Epidermal melanocyte (primary cell): Measurements from ENCODE around the gene SIPA1L3.

ENCODE experiments used
- DNase-seq: peaks from one replicate; pipeline ENCODE4 v3.0.0; 2011; ENCODE audit warnings: low spot score; ENCODE audit not compliant: insufficient read length

SIPA1L3 gene

DNA sequence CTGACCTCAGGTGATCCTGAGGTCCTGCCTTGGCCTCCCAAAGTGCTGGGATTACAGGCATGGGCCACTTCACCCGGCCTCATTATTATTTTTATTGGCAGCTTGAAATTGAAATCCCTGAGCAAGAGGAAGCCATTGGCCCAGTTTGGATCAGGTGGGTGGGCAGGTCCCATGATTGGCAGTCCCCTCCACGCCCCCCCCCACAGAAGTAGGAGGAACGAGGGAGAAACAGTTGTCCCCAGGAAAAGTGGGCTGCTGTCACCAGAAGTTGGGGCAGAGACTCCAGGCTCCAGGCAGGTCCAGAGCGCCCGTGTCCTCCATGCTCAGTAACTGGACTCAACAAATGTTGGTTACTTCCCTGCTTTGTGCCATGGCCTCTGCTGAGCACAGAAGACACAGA, 70.4 kb downstream of the SIPA1L3 start:
- no peak for DNase-seq

DNA sequence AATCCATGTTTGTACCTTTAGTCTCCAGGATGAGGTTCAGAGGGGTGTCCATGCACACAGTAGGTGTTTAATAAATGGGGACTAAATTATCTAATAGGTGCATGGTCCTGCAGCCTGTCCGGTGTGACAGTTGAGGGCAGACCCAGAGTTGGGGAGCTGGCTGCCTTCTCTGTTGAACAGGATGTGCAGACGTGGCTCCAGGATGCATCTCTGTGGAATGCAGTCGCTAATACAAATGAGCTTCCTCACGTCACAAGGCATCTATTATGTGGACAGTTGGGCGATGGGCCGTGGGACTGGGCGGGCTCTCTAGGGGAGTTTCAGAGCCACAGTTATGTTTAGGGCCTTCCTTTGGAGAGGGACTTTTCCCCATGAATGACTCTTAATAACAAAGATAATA, 71.0 kb downstream of the SIPA1L3 start:
- DNase-seq = no peak

DNA sequence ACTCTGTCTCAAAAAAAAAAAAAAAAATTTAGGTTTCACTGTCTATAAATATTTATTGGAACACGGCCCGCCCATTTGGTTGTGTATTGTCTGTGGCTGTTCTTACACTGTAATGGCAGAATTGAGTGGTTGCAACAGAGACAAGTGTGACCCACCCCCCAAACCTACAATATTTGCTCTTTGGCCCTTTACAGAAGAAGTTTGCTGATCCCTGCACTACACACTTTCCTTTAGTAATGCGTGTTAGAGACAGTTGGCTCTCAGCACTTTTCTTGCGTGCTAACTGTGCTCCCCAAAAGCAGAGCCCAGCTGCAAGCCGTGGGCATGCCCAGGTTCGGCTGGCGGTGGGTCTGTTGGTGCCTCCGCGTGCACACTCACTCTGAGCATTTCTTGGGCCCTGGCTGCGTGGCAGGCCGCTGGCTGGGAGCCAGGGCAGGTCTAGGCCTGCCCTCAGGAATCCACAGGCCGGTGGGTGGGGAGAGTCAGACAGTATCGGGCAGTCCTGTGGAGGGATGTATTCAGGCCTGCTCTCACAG, 72.6 kb downstream of the SIPA1L3 start:
- DNase-seq = no peak

DNA sequence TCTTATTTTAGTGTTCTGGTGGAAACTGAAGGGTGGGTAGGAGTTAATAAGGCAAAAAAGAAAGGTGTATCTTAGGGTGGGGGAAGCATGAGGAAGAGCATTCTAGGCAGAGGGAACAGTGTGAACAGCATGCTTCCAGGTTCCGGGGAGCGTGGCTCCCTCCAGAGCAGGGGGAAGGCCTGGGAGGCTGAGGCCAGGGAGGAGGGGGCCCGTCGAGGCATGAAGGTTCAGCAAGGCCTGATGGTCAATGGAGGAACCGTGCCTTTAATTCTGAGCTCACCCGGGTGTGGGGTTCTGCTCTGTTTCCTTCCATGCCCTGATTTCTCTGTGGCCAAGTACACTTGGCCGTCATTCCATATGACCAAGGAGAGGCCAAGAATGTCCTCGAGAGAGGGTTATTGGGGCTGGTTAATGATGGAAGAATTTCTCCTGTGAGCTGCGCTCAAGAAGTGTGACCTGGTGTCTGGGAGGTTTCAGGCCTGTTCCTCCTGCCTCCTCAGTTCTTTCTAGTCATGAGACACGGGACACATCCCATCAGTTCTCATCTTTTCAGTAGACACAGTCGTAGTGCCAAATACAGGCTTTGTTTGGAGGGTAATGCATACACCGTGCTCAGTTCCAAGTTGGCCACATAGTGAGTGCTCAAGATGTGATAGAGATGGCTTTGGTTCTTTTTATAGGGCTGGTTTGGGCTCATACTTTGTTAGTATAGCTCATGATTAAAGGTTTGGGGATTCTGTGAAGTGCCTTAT, 73.6 kb downstream of the SIPA1L3 start:
- DNase-seq = no peak

DNA sequence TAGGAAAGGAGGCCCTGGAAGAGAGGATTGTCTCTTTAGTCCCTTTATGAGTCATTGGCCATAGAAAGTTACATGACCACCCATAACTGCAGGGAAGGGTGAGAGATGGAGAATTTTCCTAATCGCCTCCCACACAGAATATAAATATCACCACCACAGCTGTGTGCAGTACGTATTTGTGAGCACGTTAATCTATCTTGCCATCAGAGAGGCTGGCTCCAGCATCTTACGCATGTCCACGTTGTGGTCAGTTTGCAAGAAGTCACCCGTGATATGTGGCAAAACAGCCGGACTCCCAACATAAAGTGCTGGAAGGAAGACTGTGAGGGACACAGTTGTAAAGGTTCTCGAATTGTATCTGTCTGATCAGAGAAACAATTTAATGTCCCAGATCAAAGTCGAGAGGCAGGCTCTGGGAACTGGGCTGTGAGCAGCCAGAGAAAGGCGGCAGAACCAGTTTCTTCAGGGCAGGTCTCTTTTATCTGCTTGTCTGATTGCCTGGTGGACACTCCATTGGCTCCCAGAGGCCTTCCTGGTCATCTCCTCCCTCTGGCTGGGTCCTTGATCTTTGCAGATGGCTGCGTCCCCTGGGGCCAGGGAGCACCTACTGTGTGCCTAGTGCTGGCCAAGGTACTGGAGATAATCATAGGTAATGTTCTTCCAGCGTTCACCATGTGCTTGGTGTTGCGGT, 74.9 kb downstream of the SIPA1L3 start:
- DNase-seq = no peak

DNA sequence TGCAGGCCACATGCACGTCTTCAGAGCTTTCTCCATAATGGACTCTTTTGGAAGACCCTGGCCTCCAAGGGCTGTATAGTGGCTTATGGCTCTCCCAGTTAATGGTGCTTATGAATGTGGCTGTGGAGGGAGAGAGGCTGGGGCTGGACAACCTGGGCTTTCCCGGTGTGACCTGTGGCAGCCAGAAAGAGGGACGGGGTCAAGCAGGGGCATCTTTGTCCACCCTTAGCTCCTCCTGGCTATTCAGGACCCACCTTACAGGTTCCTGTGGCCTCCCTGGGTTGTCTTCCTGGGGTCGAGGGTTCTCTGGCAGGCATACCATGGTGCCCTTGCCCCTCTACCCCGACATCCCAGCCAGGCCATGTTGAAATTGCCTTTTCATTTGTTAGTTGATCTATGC, 75.6 kb downstream of the SIPA1L3 start:
- DNase-seq = no peak

DNA sequence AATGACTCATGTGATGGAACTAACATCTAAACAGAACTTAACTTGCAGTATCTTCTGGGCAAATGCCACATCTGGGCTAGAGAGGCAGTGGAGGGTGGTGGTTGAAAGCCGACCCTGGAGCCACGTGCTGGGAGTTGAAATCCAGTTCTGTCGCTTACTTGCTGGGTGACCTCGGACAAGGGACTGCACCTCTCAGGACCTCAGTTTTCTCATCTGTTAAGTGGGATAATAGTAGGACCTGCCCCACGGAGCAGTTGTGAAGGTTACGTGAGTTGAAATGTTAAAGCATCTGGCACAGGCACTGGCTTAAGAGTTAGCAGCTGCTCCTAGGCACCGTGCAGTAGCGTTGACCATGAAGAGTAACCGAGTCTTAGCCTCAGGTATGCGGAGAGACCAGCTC, 76.1 kb downstream of the SIPA1L3 start:
- DNase-seq = no peak

DNA sequence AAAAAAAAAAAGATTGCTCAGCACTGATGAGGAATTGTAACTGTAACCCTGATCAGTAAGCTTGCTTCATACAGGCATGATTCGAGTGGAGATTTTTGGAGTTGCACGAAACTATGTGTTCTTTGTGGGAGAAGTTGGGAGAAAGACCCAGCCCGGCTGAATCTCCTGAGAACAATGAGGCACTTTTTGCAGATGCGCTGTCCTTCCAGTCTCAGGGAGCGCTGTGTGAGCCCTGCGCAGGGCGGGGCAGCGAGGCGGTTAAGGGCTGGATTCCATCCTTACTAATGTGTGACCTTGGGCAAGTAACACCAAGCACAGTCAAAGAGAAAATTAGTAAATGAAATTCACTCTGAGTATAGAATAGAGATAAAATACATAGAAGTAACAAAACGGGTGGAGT, 76.9 kb downstream of the SIPA1L3 start:
- DNase-seq = no peak

DNA sequence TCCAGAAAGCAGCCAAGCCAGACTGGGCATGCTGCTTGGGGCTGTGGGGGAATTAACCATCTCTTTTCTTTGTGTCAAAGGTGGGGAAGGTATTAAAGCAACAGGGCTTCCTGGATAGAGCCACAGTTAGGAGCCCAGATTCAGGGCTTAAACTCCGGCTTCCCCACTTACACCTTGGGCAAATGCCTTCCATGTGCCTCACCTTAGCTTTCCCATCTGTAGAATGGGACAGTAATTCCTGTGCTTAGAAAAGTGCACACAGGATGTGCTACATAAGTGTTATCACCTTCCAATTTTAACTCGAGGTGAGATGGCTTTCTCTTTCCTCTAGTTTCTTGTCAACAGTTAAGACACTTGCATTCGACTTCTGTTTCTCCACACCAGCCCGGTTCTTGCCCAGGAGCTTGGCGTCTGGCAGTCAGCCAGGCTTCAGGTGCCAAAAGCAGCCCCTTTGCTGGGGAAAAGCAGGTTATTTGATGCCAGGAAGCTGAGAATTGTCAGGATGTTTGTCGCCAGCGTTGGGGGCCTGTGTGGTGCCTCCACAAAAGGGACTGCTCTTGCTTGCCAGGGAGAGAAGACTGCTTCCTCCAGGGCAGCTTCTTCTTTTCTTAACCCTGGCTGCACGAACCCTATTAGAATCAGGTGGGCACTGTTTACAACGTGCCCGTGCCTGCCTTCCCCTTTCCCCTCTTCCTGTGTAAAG, 79.2 kb downstream of the SIPA1L3 start:
- DNase-seq = no peak

DNA sequence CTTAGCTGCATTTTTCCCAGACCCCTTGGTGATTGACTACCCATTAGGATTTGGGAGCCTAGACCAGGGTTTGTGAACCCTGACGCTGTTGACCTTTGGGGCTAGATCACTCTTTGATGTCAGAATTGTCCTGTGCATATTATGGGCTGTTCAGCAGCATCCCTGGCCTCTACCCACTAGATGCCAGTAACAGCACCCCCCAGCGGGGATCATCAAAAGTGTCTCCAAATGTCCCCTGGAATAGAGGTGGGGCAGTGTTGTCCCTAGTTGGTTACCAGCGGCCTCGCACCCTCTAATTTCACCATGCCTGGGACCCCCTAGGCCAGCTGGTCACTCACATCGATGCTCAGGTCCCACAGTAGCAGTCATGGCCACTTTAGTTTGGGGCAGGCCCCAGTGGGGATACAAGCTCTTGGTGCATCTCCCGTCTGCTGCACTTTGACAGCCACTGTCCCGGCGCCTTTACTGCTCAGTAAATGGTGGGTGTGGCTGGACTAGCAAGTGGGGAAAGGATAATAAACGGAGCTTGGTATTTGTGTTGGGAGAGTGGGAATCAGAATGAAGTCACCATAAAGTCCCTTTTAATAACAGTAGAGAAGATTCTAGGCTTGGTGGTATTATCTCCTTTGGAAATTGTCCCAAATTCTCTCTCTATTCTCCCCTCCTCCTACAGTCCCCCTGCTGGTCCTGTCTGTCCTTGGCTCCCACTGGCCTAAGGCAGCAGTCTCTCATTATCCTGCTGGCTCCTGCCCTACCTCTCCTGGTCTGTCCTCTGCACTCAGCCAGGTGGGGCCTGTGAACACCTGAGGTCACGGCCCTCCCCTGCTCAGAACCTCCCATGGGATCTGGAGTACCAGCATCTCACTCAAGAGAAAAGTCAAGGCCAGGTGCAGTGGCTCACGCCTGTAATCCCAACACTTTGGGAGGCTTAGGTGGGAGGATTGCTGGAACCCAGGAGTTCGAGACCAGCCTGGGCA, 80.6 kb downstream of the SIPA1L3 start:
- DNase-seq = no peak

DNA sequence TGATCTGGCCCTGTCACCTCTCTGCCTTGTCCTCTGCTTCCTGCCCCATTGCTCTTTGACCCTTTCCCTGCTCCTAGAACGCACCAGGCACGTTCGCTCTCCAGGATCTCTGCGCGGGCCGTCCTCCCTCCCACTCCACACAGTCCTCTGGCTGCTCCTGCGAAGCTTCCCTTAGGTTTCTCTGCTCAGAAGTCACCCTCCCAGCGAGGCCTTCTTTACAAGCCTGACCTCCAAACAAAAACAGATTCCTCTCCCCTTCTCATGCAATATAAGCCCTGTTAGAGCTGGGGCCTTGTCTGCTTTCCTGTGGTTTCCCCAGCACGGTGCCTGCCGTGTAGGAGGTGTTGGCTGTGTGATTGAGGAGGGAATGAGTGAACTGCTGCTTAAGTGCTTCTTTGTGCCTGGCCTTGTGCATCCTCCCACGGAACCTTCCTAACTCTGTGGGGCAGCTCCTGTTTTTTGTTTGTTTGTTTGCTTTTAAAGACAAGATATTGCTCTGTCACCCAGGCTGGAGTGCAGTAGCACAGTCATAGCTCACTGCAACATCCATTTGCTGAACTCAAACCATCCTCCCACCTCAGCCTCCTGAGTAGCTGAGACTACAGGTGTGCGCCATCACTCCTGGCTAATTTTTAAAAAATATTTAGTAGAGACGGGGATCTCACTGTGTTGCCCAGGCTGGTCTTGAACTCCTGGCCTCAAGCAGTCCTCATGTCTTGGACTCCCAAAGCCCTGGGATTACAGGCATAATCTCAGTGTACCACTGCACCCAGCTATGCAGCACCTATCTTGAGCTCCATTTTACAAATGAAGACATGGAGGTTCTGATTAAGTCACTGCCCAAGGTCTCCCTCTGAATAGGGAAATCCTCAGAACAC, 82.0 kb downstream of the SIPA1L3 start:
- no peak for DNase-seq

DNA sequence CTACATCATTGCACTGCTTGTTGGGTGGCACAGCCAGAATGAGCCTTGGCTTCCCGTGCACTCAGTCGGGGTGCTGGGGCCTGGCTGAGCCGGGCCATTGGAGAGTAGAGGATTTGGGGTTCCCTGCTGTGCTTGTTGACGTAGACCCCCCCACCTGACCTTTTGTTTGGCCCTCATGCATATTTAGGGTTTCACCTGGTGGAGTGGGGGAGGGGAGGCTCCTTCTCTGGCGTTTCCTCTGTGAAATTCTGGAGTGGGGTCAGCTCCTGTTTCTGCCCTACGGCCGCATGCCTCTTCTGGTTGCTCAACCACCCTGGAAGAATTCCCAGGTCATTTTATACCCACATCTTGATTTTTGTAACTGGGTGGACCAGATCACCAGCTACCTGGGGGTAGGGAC, 82.8 kb downstream of the SIPA1L3 start:
- DNase-seq = no peak

DNA sequence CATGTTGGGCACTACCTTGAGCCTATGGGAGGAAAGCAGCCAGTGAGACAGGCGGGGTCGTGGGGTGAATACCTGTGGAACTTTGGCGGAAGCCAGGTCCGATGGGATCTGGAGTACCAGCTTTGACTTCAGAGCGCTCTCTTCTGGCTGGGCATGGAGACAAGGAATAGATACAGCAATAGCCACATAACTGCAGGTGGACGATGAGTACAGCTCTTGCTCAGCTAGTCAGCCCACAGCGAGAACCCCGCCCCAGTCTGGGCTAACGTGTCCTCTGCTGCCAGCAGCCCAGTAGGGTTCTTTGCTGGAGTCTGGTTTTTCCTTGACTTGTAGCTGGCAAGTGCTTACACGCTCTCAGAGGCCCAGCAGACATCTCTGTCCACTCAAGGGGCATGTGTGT, 83.4 kb downstream of the SIPA1L3 start:
- no peak for DNase-seq

DNA sequence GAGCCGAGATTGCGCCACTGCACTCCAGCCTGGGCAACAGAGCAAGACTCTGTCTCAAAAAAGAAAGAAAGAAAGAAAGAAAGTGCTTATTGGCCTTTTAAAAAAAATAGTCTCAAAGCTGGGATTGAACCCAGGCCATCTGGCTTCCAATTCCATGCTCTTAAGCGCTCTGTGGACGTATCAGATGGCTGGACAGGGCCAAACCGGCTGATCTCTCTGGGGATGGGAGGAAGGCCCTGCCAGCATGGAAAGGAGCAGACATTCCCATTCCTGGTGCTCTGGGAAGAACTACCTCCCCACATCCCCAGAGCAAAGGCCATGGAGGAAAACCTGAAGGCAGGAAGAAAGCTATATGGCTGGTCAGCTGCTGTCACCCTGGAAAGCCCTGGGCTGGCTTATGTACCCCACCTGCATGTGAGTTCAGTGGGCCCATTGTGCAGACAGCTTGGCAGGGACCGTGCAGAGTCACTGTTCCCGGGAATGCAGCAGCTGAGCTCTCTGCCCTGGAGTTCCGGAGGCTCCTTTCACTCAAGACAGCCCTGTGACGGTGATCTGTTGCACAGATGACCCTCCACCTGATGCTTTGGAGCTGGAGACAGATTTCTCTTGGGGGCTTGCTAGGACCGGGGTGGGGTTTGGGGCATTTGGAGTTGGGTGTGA, 84.3 kb downstream of the SIPA1L3 start:
- DNase-seq = no peak

DNA sequence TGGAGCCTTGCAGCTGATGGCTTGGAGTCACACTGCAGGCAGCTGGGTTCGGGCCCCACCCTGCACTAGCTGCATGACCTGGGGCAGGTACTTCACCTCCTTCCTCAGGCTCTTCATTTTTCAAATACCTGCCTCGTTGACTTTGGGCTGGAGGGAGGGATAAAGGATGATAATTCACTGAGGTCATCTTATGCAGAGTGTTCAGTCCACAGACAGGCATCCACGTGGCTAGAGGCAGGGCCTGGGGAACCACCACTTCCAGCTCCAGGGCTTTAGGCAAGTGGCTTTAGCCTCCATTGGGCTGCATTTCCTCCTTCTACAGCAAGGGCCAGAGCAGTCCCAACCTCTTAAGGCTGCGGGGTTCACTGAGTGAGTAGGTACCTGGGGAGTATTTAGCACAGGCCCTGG, 84.8 kb downstream of the SIPA1L3 start:
- no peak for DNase-seq

DNA sequence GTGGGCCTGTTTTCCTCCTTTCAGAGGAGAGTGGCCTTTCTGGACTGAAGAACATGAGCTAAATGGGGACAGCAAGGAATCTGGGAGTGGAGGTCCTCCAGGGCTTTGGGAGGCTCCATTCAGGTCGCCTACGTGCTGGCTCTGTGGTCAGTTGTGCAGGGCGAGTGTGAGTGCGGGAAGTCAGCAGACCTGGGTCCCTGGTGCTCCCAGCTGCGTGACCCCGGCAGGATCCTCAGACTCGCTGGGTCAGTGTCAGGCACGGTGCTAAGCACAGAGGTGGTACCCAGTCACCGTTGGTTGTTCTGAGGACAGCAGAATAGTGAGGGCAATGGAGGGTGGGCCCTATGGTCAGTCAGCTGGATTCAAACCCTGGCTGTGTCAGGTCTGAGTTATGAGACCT, 85.8 kb downstream of the SIPA1L3 start:
- DNase-seq = no peak

DNA sequence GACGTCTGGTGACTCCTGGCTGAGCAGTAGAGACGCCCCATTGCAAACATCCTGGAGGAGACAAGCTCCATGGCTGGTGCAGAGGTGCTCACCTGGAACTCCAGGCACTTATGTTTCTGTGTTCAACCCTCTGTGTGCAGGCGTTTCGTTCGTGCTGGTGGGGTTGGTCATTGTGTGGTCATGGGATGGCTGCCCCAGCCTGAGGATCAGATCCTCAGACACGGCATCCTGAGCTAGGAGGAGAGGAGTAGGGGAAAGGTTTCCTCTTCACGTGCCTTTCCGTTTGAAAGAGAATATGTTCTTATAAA, 87.8 kb downstream of the SIPA1L3 start:
- no peak for DNase-seq

DNA sequence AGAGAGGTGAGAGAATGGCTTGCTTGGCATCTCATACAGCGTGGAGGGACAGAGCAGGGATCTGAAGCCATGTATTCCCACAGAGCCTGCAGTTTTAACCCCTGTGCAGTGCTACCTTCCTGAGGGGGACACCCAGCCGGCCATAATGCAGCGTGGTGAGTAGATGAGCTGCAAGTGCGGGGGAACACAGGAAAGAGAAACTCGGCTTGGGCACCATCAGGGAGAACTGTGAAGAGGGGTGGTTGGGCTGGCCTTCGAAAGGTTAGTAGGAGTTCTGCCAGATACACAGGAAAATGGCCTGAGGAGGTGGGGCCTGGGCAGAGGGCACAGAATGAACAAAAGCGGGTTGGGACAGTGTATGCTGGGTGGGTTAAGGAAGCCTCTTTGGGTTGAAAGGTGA, 88.3 kb downstream of the SIPA1L3 start:
- DNase-seq = no peak

DNA sequence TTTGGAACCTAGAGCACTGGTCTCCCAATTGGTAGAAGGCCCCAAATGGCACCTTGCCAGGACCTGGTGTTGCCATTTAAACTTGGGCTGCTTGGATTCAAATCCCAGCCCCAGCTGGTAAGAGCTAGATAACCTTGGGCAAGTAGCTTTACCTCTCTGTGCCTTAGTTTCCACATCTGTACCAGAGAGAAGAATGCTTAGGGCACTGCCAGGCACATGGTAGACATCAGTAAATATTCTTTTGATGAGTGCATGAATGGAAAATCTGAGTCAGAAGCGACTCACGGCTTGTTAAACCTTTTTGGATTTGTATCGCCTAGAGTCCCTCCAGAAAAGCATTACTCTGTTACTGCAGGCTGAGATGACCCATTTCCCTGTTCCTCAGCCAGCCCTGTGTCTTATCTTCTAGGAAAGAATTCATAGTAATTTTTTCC, 90.9 kb downstream of the SIPA1L3 start:
- DNase-seq = no peak

DNA sequence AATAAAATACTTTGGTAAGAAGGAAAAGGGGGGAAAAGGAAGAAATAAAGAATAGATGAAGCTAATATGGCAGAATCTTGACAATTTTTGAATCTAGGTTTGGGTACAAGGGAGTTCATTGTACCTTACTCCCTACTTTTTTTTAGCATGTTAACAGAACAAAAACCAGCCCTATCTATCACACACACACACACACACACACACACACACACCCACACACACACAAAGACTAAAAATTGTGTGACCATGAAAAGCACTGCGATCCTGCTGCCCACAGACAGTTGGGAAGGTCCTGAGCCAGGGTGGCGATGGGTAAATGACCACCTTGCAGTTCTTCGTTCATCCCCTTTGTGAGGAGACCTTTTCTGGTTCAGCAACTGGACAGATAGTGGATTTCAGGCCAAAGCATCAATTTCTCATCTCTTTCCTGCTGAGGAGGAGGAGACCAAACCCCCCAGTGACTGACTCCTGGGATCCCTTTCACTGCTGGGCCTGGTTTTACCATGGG, 91.8 kb downstream of the SIPA1L3 start:
- no peak for DNase-seq
